SK-N-SH (cell line): ENCODE data around the gene ITGBL1. TPM values are rescaled to one million over a fixed set of nuclear protein-coding genes. Genes with fewer than 3 reads are reported as not detected.

ENCODE experiments used
- CTCF ChIA-PET: fragments of 300-600, 350-600 bp; formaldehyde crosslinking; extraction: SDS; loops from one replicate; lab custom pipeline; 2021; lab: Yijun Ruan, JAX
- POLR2A ChIA-PET: fragments of 350-600 bp; sonication (Branson Sonifier 250); formaldehyde crosslinking; extraction: SDS; loops from one replicate; lab custom pipeline; 2020; ENCODE audit warnings: antibody characterized with exemption, inconsistent platforms; lab: Yijun Ruan, JAX
- DNase-seq: peaks from one replicate; pipeline ENCODE4 v3.0.0; 2012
- H2AFZ ChIP-seq: fragments of 200-600 bp; sonication (generic); 2 replicates; pipeline ENCODE4 v1.8.1; 2016; ENCODE audit warnings: antibody characterized with exemption, mild to moderate bottlenecking, low read depth
- H3F3A ChIP-seq: fragments of 200-600 bp; sonication (generic); replicated peaks from 2 replicates; pipeline ENCODE3; 2016; ENCODE audit warnings: antibody characterized with exemption, mild to moderate bottlenecking; ENCODE audit not compliant: insufficient read depth
- H3K27ac ChIP-seq, 2 experiments: fragments of 200-500 bp in 1 of 2; fragments of 200-600 bp in 1 of 2; sonication (Bioruptor generic) in 1 of 2; sonication (generic), shearing (Covaris generic) in 1 of 2; 2 replicates each; pipeline versions ENCODE4 v1.5.1 to v1.6.1; 2014 to 2016; ENCODE audit warnings: low read depth in 2 of 2, inconsistent platforms in 1 of 2, low read length in 1 of 2, mild to moderate bottlenecking in 1 of 2, mixed read lengths in 1 of 2
- H3K27me3 ChIP-seq: fragments of 200-600 bp; sonication (generic), shearing (Covaris generic); 2 replicates; pipeline ENCODE4 v1.6.1; 2016; ENCODE audit warnings: mixed run types; ENCODE audit not compliant: insufficient read depth
- H3K36me3 ChIP-seq, 2 experiments: fragments of 200-500 bp in 1 of 2; fragments of 200-600 bp in 1 of 2; sonication (Bioruptor generic) in 1 of 2; sonication (generic) in 1 of 2; replicated peaks in 1 of 2; 2 replicates each; pipeline versions ENCODE3 to v1.5.1; 2014 to 2016; ENCODE audit warnings: low read length in 1 of 2, mild to moderate bottlenecking in 1 of 2; ENCODE audit not compliant: insufficient read depth in 2 of 2, control insufficient read depth in 1 of 2
- H3K4me1 ChIP-seq, 2 experiments: fragments of 200-500 bp in 1 of 2; fragments of 200-600 bp in 1 of 2; sonication (Bioruptor generic) in 1 of 2; sonication (generic), shearing (Covaris generic) in 1 of 2; 2 replicates each; pipeline versions ENCODE4 v1.5.1 to v1.6.1; 2014 to 2016; ENCODE audit warnings: low read depth in 1 of 2, low read length in 1 of 2, mixed run types in 1 of 2; ENCODE audit not compliant: insufficient read depth in 2 of 2, control insufficient read depth in 1 of 2
- H3K4me2 ChIP-seq: fragments of 200-600 bp; sonication (generic), shearing (Covaris generic); 2 replicates; pipeline ENCODE4 v1.6.1; 2017; ENCODE audit warnings: mixed run types
- H3K4me3 ChIP-seq, 2 experiments: fragments of 200-500 bp in 1 of 2; fragments of 200-600 bp in 1 of 2; sonication (Bioruptor generic) in 1 of 2; sonication (generic), shearing (Covaris generic) in 1 of 2; 2 replicates each; pipeline versions ENCODE4 v1.5.1 to v1.8.1; 2014 to 2016; ENCODE audit warnings: low read depth in 2 of 2, inconsistent platforms in 1 of 2, low read length in 1 of 2, mild to moderate bottlenecking in 1 of 2, mixed read lengths in 1 of 2, moderate library complexity in 1 of 2
- H3K79me2 ChIP-seq: fragments of 200-600 bp; sonication (generic); 2 replicates; pipeline ENCODE4 v1.8.1; 2017; ENCODE audit warnings: mild to moderate bottlenecking; ENCODE audit not compliant: insufficient read depth
- H3K9ac ChIP-seq: fragments of 200-600 bp; sonication (generic); 2 replicates; pipeline ENCODE4 v1.6.1; 2017; ENCODE audit warnings: mixed run types
- H3K9me2 ChIP-seq: fragments of 200-600 bp; sonication (generic); 2 replicates; pipeline ENCODE4 v1.6.1; 2017; ENCODE audit warnings: mixed run types
- H3K9me3 ChIP-seq: fragments of 200-600 bp; sonication (generic); 2 replicates; pipeline ENCODE4 v1.6.1; 2017; ENCODE audit warnings: mixed run types, mild to moderate bottlenecking, moderate library complexity
- H4K20me1 ChIP-seq: fragments of 200-600 bp; sonication (generic); 2 replicates; pipeline ENCODE4 v1.6.1; 2017; ENCODE audit warnings: mild to moderate bottlenecking, mixed run types; ENCODE audit not compliant: insufficient read depth
- CHD2 ChIP-seq: fragments of 150-350 bp; IDR thresholded peaks from 2 replicates; pipeline ENCODE4 v1.6.1; 2018; ENCODE audit warnings: low read length; ENCODE audit not compliant: partially characterized antibody
- ELF1 ChIP-seq: IDR thresholded peaks from 2 replicates; pipeline ENCODE4 v1.4.0; 2012
- EZH2phosphoT487 ChIP-seq: fragments of 200-600 bp; sonication (generic); IDR thresholded peaks from 2 replicates; pipeline ENCODE4 v1.6.1; 2017; ENCODE audit warnings: low read depth, mixed run types, mild to moderate bottlenecking, antibody characterized with exemption, moderate library complexity, borderline replicate concordance
- FOSL2 ChIP-seq: IDR thresholded peaks from 2 replicates; pipeline ENCODE4 v1.4.0; 2012; ENCODE audit warnings: low read depth, mild to moderate bottlenecking, moderate library complexity, borderline replicate concordance
- FOXM1 ChIP-seq: IDR thresholded peaks from 2 replicates; pipeline ENCODE4 v1.4.0; 2012; ENCODE audit warnings: low read depth, mild to moderate bottlenecking
- GABPA ChIP-seq: IDR thresholded peaks from 2 replicates; pipeline ENCODE4 v1.4.0; 2012; ENCODE audit warnings: low read depth, mild to moderate bottlenecking
- GATA2 ChIP-seq: sonication (generic); formaldehyde crosslinking; IDR thresholded peaks from 2 replicates; pipeline ENCODE4 v1.5.0; 2020; ENCODE audit warnings: mild to moderate bottlenecking, missing genetic modification reagents
- IRF3 ChIP-seq: fragments of 150-350 bp; IDR thresholded peaks from 2 replicates; pipeline ENCODE4 v1.6.1; 2016; ENCODE audit warnings: mild to moderate bottlenecking, low read depth, low read length
- JUND ChIP-seq: IDR thresholded peaks from 2 replicates; pipeline ENCODE4 v1.4.0; 2012
- MAX ChIP-seq: IDR thresholded peaks from 2 replicates; pipeline ENCODE4 v1.4.0; 2012; ENCODE audit warnings: low read depth
- MEF2A ChIP-seq: IDR thresholded peaks from 2 replicates; pipeline ENCODE4 v1.4.0; 2012; ENCODE audit warnings: low read depth, borderline replicate concordance
- MXI1 ChIP-seq: IDR thresholded peaks from 2 replicates; pipeline ENCODE4 v1.6.1; 2012; ENCODE audit warnings: mild to moderate bottlenecking, low read depth, low read length, improper control_type of control experiment
- NFIC ChIP-seq: IDR thresholded peaks from 2 replicates; pipeline ENCODE4 v1.4.0; 2012; ENCODE audit warnings: borderline replicate concordance
- NRF1 ChIP-seq: IDR thresholded peaks from 2 replicates; pipeline ENCODE4 v1.6.1; 2012; ENCODE audit warnings: low read depth, mild to moderate bottlenecking, low read length
- PBX3 ChIP-seq: IDR thresholded peaks from 2 replicates; pipeline ENCODE4; 2012
- POLR2AphosphoS5 ChIP-seq: IDR thresholded peaks from 2 replicates; pipeline ENCODE4 v1.6.1; 2012; ENCODE audit warnings: low read depth, low read length
- RAD21 ChIP-seq: IDR thresholded peaks from 2 replicates; pipeline ENCODE4 v1.6.1; 2012; ENCODE audit warnings: mild to moderate bottlenecking, low read length
- RCOR1 ChIP-seq: fragments of 150-350 bp; IDR thresholded peaks from 2 replicates; pipeline ENCODE4 v1.6.1; 2017; ENCODE audit warnings: antibody characterized with exemption, low read length
- REST ChIP-seq: IDR thresholded peaks from 2 replicates; pipeline ENCODE4 v1.6.1; 2012; ENCODE audit warnings: mild to moderate bottlenecking, low read depth, low read length, moderate library complexity
- RFX5 ChIP-seq: IDR thresholded peaks from 2 replicates; pipeline ENCODE4 v1.6.1; 2012; ENCODE audit warnings: mild to moderate bottlenecking, improper control_type of control experiment, low read length
- RXRA ChIP-seq: IDR thresholded peaks from 2 replicates; pipeline ENCODE4 v1.4.0; 2012; ENCODE audit warnings: low read depth, mild to moderate bottlenecking, borderline replicate concordance
- SIN3A ChIP-seq: IDR thresholded peaks from 2 replicates; pipeline ENCODE4 v1.6.1; 2012; ENCODE audit warnings: low read depth, mild to moderate bottlenecking, low read length, moderate library complexity, borderline replicate concordance
- SMC3 ChIP-seq: IDR thresholded peaks from 2 replicates; pipeline ENCODE4 v1.6.1; 2012; ENCODE audit warnings: low read depth, low read length, improper control_type of control experiment
- TAF1 ChIP-seq: IDR thresholded peaks from 2 replicates; pipeline ENCODE4 v1.6.1; 2012; ENCODE audit warnings: low read depth, mild to moderate bottlenecking, low read length, moderate library complexity, borderline replicate concordance
- TCF12 ChIP-seq: IDR thresholded peaks from 2 replicates; pipeline ENCODE4 v1.4.0; 2012
- USF1 ChIP-seq: IDR thresholded peaks from 2 replicates; pipeline ENCODE4 v1.4.0; 2012; ENCODE audit warnings: low read depth, borderline replicate concordance
- USF2 ChIP-seq: fragments of 150-350 bp; IDR thresholded peaks from 2 replicates; pipeline ENCODE4 v1.6.1; 2017; ENCODE audit warnings: antibody characterized with exemption, low read length, low read depth, borderline replicate concordance
- YY1 ChIP-seq: IDR thresholded peaks from 2 replicates; pipeline ENCODE4 v1.4.0; 2012; ENCODE audit warnings: low read depth, mild to moderate bottlenecking
- WGBS: methylation state at CpG from one replicate; pipeline ENCODE4 v1.1.6; 2017; ENCODE audit warnings: low lambda C conversion rate; 5-methylcytosine and 5-hydroxymethylcytosine counted together
- polyA plus RNA-seq, 3 experiments: library from polyadenylated mRNA; depleted of rRNA; stranded (reverse); fragments of >200 nt; gene quantifications; 2 replicates each; pipeline ENCODE4 v1.2.3, GENCODE V29; 2012

ITGBL1 gene
- polyA plus RNA-seq, 1 of the 3 experiments (the other 2 are of a cell fraction): 78.7 TPM

GRCh38 chr13:101473458-101473857, 21.0 kb downstream of the ITGBL1 start:
- 93% methylated on average over 2 of the region's 2 CpGs for WGBS
- no peak overlapping the region for H3K4me3 ChIP-seq
- no peaks in the 10 kb centered on the region for H3K9me2 ChIP-seq
- no peak overlapping the region for H3K9ac ChIP-seq
- 0 out of 2 replicates have a peak overlapping the region, but pooled peaks have one; percentile 1 for H3K4me2 ChIP-seq
- H3K79me2 ChIP-seq: peaks cover 68% of the 10 kb centered on the region
- H4K20me1 ChIP-seq: no peaks in the 10 kb centered on the region
- peaks cover 9% of the 10 kb centered on the region; the same call in 1 of the 2 replicates for H3K9me3 ChIP-seq
- H3F3A ChIP-seq: peaks cover 7% of the 10 kb centered on the region
- H3K4me1 ChIP-seq: peaks cover 7 to 8% of the 10 kb centered on the region in 2 experiments; a peak in 2 of 4 replicates
- ChIA-PET CTCF (interaction anchor here (1.7 to 2.2 kb wide), 2 partner anchors 323 to 329 kb away, joined by 9 to 12 read pairs; no protein-coding TSS in a partner anchor), POLR2A (no interaction called here)
- no peak for DNase-seq
- peaks cover 0 to 33% of the 10 kb centered on the region in 2 experiments for H3K36me3 ChIP-seq
- no peak overlapping the region for H2AFZ ChIP-seq
- peak overlapping the region; percentile 36 to 55; a peak in 3 of 4 replicates for H3K27ac ChIP-seq
- H3K27me3 ChIP-seq: no peaks in the 10 kb centered on the region
- TF ChIP-seq YY1: no peak
- peak; percentile 71; the same call in 1 of the 2 replicates for TF ChIP-seq RXRA
- no peak for TF ChIP-seq EZH2phosphoT487
- peak; percentile 83 for TF ChIP-seq NFIC
- no peak for TF ChIP-seq RAD21
- TF ChIP-seq FOSL2: peak; percentile 3; the same call in 1 of the 2 replicates
- TF ChIP-seq USF1: peak; percentile 41; the same call in 1 of the 2 replicates
- TF ChIP-seq RCOR1: no peak
- no peak for TF ChIP-seq RFX5
- peak; percentile 56 for TF ChIP-seq TCF12
- TF ChIP-seq JUND: no peak
- TF ChIP-seq NRF1: no peak
- no peak for TF ChIP-seq USF2
- no peak for TF ChIP-seq IRF3
- TF ChIP-seq POLR2AphosphoS5: no peak
- no peak for TF ChIP-seq MEF2A
- TF ChIP-seq FOXM1: no peak
- no peak for TF ChIP-seq CHD2
- no peak for TF ChIP-seq REST
- TF ChIP-seq GATA2: no peak
- TF ChIP-seq PBX3: peak; percentile 9; the same call in 1 of the 2 replicates
- peak; percentile 60; the same call in 1 of the 2 replicates for TF ChIP-seq MAX
- no peak for TF ChIP-seq SIN3A
- TF ChIP-seq GABPA: no peak
- no peak for TF ChIP-seq MXI1
- TF ChIP-seq TAF1: no peak
- TF ChIP-seq ELF1: no peak
- TF ChIP-seq SMC3: no peak
